ENCODE data around the gene MAD1L1. TPM values are rescaled to one million over a fixed set of nuclear protein-coding genes. Genes with fewer than 3 reads are reported as not detected.

Gene MAD1L1
- total RNA-seq, 1 donor from 2014 or later, result 55.0 TPM

DNA sequence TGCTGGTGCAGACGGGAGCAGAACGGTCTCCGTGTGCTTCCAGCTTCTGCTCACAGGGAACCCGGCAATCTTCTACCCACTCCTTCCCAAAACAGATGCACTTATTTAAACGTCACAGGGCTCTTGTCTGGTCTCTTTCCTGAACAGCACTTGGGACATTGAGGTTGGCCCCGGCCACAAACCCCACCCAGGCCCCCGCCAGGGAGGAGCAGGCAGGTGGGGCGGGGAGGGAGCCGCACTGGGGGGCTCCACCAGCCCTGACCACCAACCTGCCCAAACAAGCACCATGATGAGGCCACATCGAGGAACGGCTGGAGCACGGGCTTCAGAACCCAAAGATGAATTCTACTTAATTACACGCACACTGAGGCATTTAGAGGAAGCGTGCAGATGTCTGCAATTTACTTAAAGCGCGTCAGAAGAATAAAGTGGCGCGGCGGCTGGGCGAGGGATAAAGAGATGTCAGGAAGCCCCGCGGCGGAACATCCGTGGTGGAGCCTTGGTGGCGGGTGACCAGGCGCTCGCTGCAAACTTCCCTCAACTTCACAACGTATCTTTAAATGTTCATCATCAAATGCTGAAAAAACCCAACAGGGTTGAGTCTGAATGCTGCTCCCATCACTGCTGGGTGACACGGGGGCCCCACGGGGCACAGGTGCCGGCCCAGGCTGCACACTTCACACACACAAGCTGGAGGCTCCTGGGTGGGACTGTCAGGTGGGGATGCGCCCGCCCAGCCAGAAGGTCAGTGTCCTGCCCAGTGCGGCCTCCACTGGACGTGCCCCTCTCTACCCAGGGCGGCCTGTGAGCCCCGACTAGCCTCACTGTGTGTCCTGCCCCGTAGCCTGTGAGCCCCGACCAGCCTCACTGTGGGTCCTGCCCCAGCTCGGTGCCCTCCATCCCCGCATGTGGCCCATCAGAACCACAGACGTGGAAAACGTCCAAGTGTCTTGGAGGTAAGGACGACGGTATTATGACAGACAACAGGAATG lies 279.2 kb downstream of the MAD1L1 start:
- H3K27ac Mint-ChIP-seq, result no peak overlapping the region
- intact Hi-C loops (cut with micrococcal nuclease), result no loop called here

DNA sequence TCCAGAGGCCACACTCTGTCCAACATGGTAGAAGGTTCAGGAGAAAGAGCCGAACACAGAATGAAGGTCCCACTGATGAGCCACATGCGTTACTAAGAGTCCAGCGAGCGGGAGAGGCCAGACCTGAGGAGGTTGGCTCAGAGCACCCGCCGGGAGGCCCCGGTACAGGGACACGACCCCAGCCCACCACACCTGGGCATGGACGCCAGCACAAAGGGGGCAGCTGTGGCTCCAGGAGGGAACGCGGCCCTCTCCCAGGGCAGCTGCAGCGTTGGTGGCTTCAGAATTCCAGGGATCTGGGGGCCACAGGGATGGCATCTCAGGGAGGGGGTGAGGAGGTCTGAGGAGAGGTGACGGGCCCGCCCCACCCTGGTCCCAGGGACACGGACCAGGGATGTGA lies 280.0 kb downstream of the MAD1L1 start:
- H3K27me3 Mint-ChIP-seq (ENCODE audit: low read depth), result no peaks in the 10 kb centered on the region
- H3K4me1 Mint-ChIP-seq (ENCODE audit: low read depth), result peaks cover 8% of the 10 kb centered on the region
- intact Hi-C loops (cut with micrococcal nuclease), result no loop called here
- no peak for DNase-seq (ENCODE audit: low spot score)
- H3K36me3 Mint-ChIP-seq (ENCODE audit: low read depth), result peaks cover 13% of the 10 kb centered on the region
- no peak overlapping the region for H3K4me3 Mint-ChIP-seq (ENCODE audit: low read depth)
- H3K27ac Mint-ChIP-seq, result no peak overlapping the region
- H3K9me3 Mint-ChIP-seq, result peaks cover 1% of the 10 kb centered on the region

More for the DNA sequence above, 279.2 kb downstream of the MAD1L1 start:
- H3K27me3 Mint-ChIP-seq (ENCODE audit: low read depth), result peaks cover 3% of the 10 kb centered on the region
- peaks cover 8% of the 10 kb centered on the region for H3K4me1 Mint-ChIP-seq (ENCODE audit: low read depth)
- H3K36me3 Mint-ChIP-seq (ENCODE audit: low read depth), result peaks cover 19% of the 10 kb centered on the region
- DNase-seq (ENCODE audit: low spot score), result no peak
- H3K4me3 Mint-ChIP-seq (ENCODE audit: low read depth), result no peak overlapping the region
- peaks cover 7% of the 10 kb centered on the region for H3K9me3 Mint-ChIP-seq

DNA sequence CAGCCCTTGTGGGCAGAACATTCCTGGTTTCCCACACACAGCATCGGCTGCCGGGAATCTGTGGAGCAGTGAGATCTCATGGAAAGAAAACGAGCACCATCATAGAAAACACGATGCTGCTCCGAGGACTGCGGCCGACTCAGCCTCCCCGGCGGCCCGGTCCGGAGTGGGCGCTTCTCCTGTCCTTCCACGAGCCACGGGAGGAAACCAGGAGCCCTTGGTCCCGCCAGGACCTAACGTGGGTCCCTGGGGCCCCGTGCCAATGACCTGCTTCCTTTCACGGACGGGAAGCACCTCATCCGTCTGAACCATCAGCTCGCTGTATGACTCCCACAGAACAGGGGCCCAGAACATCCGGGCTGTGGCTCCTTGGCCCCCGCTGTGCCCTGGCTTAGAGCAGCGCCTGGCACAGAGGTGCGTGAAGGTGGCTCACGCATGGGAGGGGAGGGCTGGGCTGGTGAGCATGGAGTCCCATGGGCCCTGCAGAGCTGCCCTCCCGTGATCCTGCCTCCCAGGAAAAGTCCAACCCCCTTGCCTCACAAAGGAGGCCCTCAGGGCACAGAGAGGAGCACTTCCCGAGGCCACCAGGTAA lies 280.5 kb downstream of the MAD1L1 start:
- H3K9me3 Mint-ChIP-seq, result no peaks in the 10 kb centered on the region
- no peak for DNase-seq (ENCODE audit: low spot score)
- no peak overlapping the region for H3K4me3 Mint-ChIP-seq (ENCODE audit: low read depth)
- intact Hi-C loops (cut with micrococcal nuclease), result no loop called here
- peaks cover 8% of the 10 kb centered on the region for H3K4me1 Mint-ChIP-seq (ENCODE audit: low read depth)
- no peaks in the 10 kb centered on the region for H3K27me3 Mint-ChIP-seq (ENCODE audit: low read depth)
- H3K27ac Mint-ChIP-seq, result no peak overlapping the region
- peaks cover 9% of the 10 kb centered on the region for H3K36me3 Mint-ChIP-seq (ENCODE audit: low read depth)

DNA sequence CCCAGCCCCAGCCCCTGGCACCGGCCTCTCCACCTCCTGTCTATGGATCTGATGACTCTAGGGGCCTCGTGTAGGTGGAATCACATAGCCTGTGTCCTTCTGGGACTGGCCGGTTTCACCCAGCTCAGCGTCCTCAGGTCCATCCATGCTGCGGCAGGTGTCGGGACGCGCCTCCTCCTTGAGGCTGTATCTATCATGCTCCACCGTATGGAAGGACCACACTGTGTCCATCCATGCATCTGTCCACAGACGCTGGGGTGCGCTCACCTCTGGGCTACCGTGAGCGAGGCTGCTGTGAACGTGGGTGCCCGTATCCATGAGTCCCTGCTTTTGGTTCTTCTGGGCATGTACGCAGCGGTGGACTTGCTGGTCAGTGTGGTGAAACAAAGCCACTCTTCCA lies 281.1 kb downstream of the MAD1L1 start:
- H3K27ac Mint-ChIP-seq, result no peak overlapping the region
- peaks cover 6% of the 10 kb centered on the region for H3K4me1 Mint-ChIP-seq (ENCODE audit: low read depth)
- intact Hi-C loops (cut with micrococcal nuclease), result no loop called here
- H3K9me3 Mint-ChIP-seq, result no peaks in the 10 kb centered on the region
- no peak for DNase-seq (ENCODE audit: low spot score)
- no peaks in the 10 kb centered on the region for H3K27me3 Mint-ChIP-seq (ENCODE audit: low read depth)
- peaks cover 3% of the 10 kb centered on the region for H3K36me3 Mint-ChIP-seq (ENCODE audit: low read depth)
- H3K4me3 Mint-ChIP-seq (ENCODE audit: low read depth), result no peak overlapping the region

DNA sequence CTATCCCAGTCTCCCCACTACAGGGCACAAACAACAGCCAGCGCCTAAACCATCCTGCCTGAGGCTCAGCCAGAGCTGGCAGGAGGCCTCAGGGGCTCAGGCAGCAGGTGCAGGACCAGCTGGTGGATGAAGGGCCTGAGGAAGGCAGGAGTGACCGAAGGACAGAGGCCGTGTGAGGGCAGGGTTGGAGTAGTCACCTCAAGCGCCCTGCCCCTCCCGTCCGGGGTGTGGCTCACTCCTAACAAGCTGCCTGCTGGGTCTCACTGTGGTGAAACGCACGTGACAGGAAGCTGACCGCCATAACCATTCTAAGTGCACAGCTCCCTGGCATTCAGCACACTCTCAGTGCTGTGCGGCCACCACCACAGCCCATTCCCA lies 281.6 kb downstream of the MAD1L1 start:
- intact Hi-C loops (cut with micrococcal nuclease), result no loop called here
- no peaks in the 10 kb centered on the region for H3K27me3 Mint-ChIP-seq (ENCODE audit: low read depth)
- peaks cover 6% of the 10 kb centered on the region for H3K4me1 Mint-ChIP-seq (ENCODE audit: low read depth)
- H3K4me3 Mint-ChIP-seq (ENCODE audit: low read depth), result no peak overlapping the region
- no peaks in the 10 kb centered on the region for H3K9me3 Mint-ChIP-seq
- H3K36me3 Mint-ChIP-seq (ENCODE audit: low read depth), result no peaks in the 10 kb centered on the region
- DNase-seq (ENCODE audit: low spot score), result no peak
- no peak overlapping the region for H3K27ac Mint-ChIP-seq

DNA sequence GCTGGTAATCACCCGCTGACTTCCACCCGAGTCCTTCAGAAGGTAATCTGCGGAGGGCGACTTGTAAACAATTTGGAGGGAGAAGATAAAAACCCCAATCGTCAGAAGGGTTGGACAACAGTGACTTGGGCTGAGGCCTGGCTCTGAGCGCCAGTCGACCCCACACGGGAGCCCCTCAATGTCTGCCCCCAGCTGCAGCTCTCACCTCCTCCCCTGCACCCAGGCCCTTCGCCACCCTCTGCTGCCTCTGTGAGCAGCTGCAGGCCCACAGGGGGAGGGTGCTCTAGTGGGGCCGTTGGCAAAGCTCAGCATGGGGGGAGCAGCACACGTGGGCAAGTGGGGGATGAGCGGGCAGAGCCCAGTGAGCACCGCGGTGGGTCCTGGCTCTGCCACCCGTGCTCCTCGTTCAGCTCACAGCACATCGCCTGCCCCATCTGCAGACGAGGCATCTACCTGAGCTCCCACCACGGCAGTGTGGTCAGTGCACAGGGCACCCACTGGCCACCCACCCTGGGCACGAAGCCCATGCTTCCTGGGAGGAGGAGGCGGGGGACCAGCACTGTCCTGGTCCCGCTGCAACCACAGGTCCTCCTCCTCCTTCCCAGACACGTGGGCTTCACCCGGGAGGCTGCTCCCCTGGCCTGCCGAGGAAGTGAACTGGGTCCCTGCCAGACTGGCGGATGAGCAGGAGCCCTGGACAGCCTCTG lies 282.1 kb downstream of the MAD1L1 start:
- H3K9me3 Mint-ChIP-seq, result no peaks in the 10 kb centered on the region
- no peak overlapping the region for H3K27ac Mint-ChIP-seq
- H3K4me3 Mint-ChIP-seq (ENCODE audit: low read depth), result no peak overlapping the region
- intact Hi-C loops (cut with micrococcal nuclease), result no loop called here
- peaks cover 6% of the 10 kb centered on the region for H3K4me1 Mint-ChIP-seq (ENCODE audit: low read depth)
- H3K36me3 Mint-ChIP-seq (ENCODE audit: low read depth), result no peaks in the 10 kb centered on the region
- no peaks in the 10 kb centered on the region for H3K27me3 Mint-ChIP-seq (ENCODE audit: low read depth)
- DNase-seq (ENCODE audit: low spot score), result no peak

DNA sequence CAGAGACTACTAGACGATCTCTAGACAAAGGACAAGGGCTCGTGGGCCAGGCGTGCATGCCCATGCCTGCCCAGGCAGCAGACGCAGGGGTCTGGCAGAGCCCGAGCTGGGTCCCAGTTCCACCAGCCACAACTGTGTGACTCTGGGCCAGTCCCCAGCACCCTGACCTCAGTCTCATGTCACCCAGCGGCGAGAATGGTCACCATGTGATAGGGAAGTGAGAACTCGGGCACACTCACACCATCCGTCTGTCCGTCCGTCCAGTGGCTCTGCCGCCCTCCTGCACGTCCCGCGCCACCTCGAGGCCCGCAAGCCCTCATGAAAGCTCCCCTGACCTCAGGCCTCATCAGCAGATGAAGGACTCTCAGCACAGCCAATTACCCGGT lies 282.7 kb downstream of the MAD1L1 start:
- no peaks in the 10 kb centered on the region for H3K9me3 Mint-ChIP-seq
- intact Hi-C loops (cut with micrococcal nuclease), result no loop called here
- H3K27ac Mint-ChIP-seq, result no peak overlapping the region
- no peaks in the 10 kb centered on the region for H3K36me3 Mint-ChIP-seq (ENCODE audit: low read depth)
- H3K4me3 Mint-ChIP-seq (ENCODE audit: low read depth), result no peak overlapping the region
- no peak for DNase-seq (ENCODE audit: low spot score)
- H3K4me1 Mint-ChIP-seq (ENCODE audit: low read depth), result peaks cover 6% of the 10 kb centered on the region
- H3K27me3 Mint-ChIP-seq (ENCODE audit: low read depth), result no peaks in the 10 kb centered on the region

DNA sequence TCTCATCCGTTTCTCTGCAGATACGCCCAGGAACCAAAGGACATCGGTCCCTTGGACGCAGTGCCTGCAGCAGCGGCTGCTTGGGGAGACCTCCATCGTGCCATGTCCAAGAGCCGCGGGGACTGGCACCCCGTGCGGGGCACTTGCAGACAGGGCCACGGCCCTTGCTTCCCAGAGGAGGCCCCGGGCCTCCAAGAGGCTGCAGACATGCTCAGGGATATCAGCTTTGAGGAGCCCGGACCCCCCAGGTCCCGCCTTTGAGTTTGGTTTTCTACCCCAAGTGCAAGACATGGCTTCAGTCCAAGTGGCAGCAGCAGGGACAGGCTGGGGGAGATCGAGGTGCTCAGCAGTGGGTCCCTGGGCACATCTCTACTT lies 283.1 kb downstream of the MAD1L1 start:
- no peaks in the 10 kb centered on the region for H3K36me3 Mint-ChIP-seq (ENCODE audit: low read depth)
- no peaks in the 10 kb centered on the region for H3K9me3 Mint-ChIP-seq
- intact Hi-C loops (cut with micrococcal nuclease), result no loop called here
- no peak for DNase-seq (ENCODE audit: low spot score)
- H3K4me3 Mint-ChIP-seq (ENCODE audit: low read depth), result no peak overlapping the region
- H3K27me3 Mint-ChIP-seq (ENCODE audit: low read depth), result no peaks in the 10 kb centered on the region
- no peak overlapping the region for H3K27ac Mint-ChIP-seq
- H3K4me1 Mint-ChIP-seq (ENCODE audit: low read depth), result peaks cover 6% of the 10 kb centered on the region

DNA sequence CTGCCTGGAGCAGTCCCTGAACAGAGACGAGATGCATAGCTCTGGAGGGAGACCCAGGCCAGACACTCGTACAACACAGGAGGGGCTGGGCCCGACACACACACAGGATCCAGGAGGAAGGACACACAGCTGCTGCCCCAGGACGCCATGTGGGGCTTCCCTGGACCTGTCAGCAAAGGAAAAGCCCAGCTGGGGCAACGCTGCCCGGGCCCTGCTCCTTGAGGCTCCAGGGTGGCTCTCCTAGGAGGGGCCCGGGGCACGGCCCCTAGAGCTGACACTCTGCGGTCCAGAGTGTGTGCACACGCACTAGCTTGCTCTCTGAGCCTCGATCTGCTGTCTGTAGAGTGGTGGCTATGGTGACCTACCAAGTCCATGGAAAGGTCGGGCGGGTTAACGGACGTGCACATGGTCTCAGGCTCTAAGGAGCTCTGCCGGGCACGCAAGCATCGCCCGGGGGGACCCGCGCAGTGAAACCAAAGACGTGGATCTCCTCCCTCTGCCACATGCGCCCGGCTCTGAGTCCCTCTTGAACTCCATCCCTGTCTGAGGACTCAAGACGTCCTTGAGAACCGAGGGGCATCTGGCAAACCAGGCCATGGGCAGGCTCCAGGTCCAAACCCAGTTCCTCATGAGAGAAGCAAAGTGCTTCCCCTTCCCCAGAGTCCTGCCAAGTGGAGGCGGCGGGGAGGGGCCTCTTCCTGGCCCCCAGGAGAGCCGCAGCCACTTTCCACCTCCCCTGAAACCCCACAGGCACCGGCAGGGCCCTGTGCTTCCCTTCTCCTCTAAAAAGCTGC lies 283.7 kb downstream of the MAD1L1 start:
- H3K27me3 Mint-ChIP-seq (ENCODE audit: low read depth), result no peaks in the 10 kb centered on the region
- H3K4me1 Mint-ChIP-seq (ENCODE audit: low read depth), result peaks cover 10% of the 10 kb centered on the region

DNA sequence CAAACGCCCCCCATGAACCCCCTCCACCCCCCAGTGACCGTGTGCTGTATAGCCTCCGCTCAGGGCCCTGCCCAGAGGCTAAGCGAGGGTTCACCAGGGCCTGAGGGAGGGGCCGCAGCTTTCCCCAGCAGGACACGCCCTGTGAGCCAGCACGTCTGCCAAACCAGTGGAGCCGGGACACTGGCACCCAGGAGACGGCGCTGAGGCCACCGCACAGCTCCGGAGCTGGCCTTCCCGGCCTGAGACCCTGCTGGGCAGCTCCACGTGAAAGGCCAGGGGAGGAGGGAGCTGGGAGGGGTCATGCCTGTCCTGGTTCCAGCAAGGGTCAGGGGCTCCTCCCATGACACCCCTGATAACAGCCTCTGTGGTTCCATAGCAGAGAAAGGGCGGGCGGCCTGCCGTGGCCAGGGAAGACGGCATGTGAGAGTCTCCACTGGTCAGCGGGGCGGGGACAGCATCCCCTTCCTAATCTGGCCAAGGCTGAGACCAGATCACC lies 284.4 kb downstream of the MAD1L1 start:
- Mint-ChIP-seq H3K36me3 (ENCODE audit: low read depth) (no peaks in the 10 kb centered on the region), H3K4me1 (ENCODE audit: low read depth) (peaks cover 17% of the 10 kb centered on the region), H3K27ac (no peak overlapping the region), H3K27me3 (ENCODE audit: low read depth) (no peaks in the 10 kb centered on the region), H3K4me3 (ENCODE audit: low read depth) (no peak overlapping the region), H3K9me3 (no peaks in the 10 kb centered on the region)
- intact Hi-C loops (cut with micrococcal nuclease), result no loop called here
- DNase-seq (ENCODE audit: low spot score), result no peak

More for the DNA sequence above, 283.7 kb downstream of the MAD1L1 start:
- H3K36me3 Mint-ChIP-seq (ENCODE audit: low read depth), result no peaks in the 10 kb centered on the region
- intact Hi-C loops (cut with micrococcal nuclease), result no loop called here
- H3K4me3 Mint-ChIP-seq (ENCODE audit: low read depth), result no peak overlapping the region
- H3K27ac Mint-ChIP-seq, result no peak overlapping the region
- H3K9me3 Mint-ChIP-seq, result no peaks in the 10 kb centered on the region
- no peak for DNase-seq (ENCODE audit: low spot score)

DNA sequence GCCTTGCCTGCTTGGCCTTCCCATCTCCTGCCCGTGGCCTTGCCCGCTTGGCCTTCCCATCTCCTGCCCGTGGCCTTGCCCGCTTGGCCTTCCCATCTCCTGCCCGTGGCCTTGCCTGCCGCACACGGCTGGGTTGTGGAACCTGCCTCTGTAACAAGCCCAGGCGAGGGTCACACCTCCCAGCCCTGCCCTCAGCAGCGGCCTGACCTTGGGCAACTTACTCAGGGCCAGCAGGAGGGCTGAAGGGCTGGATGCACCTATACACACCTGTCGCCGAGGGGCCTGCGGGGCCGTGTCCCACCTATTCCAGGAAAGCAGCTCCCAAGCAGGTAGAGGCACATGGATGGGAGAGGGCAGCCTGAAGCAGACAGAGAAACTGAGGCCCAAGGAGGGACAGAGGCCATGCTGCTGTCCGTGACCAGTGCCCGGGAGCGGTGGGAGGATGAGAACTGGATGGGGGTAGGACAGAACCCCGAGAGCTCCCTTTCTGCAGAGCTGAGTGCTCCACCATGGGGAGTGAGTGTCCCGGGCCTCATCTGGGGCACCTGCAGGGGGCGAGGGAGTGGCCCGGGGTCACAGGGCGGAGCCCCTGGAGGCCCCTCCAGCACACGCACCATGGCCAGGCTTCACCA lies 285.0 kb downstream of the MAD1L1 start:
- no peaks in the 10 kb centered on the region for H3K36me3 Mint-ChIP-seq (ENCODE audit: low read depth)
- H3K9me3 Mint-ChIP-seq, result no peaks in the 10 kb centered on the region
- intact Hi-C loops (cut with micrococcal nuclease), result no loop called here
- no peak overlapping the region for H3K4me3 Mint-ChIP-seq (ENCODE audit: low read depth)
- H3K27me3 Mint-ChIP-seq (ENCODE audit: low read depth), result no peaks in the 10 kb centered on the region
- peaks cover 23% of the 10 kb centered on the region for H3K4me1 Mint-ChIP-seq (ENCODE audit: low read depth)
- H3K27ac Mint-ChIP-seq, result no peak overlapping the region
- DNase-seq (ENCODE audit: low spot score), result no peak

All from activated T-helper 2 cell treated with anti-CD3 and anti-CD28 coated beads, Interferon-gamma antibody, Interleukin-2, Interleukin-4, amounts not matched to agents 10 μg/mL and 5 μg/mL and 100 μg/mL, durations not matched to agents 14 hours and 24 hours and 36 hours (primary cell).